Measurements from ENCODE around the gene GPS1. TPM values are rescaled to one million over a fixed set of nuclear protein-coding genes. Genes with fewer than 3 reads are reported as not detected.
A peak's percentile ranks its signal among the peaks of the same experiment; 100 is the strongest.

GPS1 gene
- total and polyA plus RNA-seq, 2 experiments from 2014 or later, result 136 to 242 TPM

DNA sequence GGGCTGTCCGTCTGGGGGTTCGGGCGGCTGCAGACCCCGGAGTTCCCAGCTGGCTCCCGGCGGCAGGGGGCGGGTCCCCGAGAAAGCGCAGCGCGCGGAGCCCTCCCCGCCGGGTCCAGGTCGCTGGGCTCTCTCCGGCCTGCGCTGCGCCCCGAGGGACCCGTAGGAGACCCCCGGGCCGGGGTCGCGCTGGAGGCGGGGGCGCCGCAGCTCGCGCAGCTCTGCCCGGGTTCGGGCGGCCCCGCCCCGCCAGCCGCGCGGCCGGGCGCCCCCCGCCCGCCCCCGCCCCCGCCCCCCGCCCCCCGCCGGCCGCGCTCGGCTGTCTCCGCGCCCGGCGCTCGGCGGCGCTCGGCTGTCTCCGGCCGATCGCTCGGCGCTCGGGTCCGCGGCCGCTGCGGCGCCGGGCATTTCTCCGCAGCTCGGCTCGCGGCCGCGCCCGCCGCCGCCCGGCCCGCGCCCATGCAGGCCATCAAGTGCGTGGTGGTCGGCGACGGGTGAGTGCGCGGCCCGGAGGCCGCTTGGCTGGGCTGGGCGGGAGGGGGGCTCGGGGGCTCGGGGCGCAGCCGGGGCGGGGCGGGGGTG lies 20.3 kb upstream of the GPS1 start, which contains the start of gene RAC3 (continued):
- TF ChIP-seq, protein P1, sequence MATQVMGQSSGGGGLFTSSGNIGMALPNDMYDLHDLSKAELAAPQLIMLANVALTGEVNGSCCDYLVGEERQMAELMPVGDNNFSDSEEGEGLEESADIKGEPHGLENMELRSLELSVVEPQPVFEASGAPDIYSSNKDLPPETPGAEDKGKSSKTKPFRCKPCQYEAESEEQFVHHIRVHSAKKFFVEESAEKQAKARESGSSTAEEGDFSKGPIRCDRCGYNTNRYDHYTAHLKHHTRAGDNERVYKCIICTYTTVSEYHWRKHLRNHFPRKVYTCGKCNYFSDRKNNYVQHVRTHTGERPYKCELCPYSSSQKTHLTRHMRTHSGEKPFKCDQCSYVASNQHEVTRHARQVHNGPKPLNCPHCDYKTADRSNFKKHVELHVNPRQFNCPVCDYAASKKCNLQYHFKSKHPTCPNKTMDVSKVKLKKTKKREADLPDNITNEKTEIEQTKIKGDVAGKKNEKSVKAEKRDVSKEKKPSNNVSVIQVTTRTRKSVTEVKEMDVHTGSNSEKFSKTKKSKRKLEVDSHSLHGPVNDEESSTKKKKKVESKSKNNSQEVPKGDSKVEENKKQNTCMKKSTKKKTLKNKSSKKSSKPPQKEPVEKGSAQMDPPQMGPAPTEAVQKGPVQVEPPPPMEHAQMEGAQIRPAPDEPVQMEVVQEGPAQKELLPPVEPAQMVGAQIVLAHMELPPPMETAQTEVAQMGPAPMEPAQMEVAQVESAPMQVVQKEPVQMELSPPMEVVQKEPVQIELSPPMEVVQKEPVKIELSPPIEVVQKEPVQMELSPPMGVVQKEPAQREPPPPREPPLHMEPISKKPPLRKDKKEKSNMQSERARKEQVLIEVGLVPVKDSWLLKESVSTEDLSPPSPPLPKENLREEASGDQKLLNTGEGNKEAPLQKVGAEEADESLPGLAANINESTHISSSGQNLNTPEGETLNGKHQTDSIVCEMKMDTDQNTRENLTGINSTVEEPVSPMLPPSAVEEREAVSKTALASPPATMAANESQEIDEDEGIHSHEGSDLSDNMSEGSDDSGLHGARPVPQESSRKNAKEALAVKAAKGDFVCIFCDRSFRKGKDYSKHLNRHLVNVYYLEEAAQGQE (IDR thresholded peaks at IDR 0.05; ENCODE audit: unreplicated experiment), result no peak
- TF ChIP-seq CREB1 (CRISPR knock-in tag; IDR thresholded peaks at IDR 0.05; ENCODE audit: low read depth) (no peak), JUNB (IDR thresholded peaks at IDR 0.05; ENCODE audit: unreplicated experiment) (no peak)

DNA sequence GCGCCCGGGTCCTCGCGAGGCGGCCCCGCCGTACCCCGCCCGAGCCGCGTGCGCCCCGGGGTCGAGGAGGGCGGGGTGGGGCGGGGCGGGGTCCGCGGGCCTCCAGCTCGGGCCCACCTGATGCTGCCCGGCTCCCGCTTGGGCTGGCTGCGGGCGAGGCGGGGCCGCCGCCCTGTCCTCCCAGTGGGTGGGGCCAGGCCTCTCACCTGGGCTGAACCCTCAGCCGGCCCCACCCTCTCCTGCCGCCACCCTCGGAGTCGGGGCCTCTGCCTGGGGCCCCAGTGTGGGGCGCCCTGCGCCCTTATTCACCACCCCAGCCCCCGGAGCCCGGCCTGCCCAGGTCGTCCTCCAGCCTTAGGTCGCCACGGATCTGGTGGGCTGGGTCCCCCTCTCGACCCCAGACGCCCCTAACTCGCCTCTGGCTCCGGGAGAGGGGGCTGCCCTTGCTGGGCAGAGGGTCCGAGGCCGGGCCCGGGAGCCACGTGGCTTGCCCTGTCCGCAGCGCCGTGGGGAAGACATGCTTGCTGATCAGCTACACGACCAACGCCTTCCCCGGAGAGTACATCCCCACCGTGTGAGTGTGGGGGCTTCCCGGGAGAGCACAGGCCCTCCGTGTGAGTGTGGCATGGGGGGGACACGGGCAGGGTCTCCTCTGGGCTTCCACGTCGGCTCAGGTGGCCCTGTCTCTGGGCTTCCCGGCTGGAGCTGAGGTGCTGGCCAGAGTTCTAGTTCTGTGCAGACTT lies 19.6 kb upstream of the GPS1 start:
- Histone ChIP-seq H3F3A (replicated peaks; ENCODE audit: low read depth) (peaks cover 18% of the 10 kb centered on the region), H3K4me2 (peak overlapping the region; percentile 92), H3K4me3 (peak overlapping the region; percentile 79), H4K20me1 (replicated peaks; ENCODE audit: insufficient read depth) (no peaks in the 10 kb centered on the region; the same call in 1 of the 2 replicates), H3K36me3 (ENCODE audit: insufficient read depth) (no peaks in the 10 kb centered on the region), H3K27me3 (ENCODE audit: insufficient read depth) (no peaks in the 10 kb centered on the region), H3K4me1 (ENCODE audit: insufficient read depth) (peaks cover 9% of the 10 kb centered on the region; the same call in 1 of the 2 replicates), H3K9me2 (ENCODE audit: insufficient read depth) (no peaks in the 10 kb centered on the region), H3K27ac (ENCODE audit: low read depth) (no peak overlapping the region), H2AFZ (no peak overlapping the region), H3K79me2 (replicated peaks; ENCODE audit: insufficient read depth) (peaks cover 8% of the 10 kb centered on the region; the same call in 1 of the 2 replicates)
- peak; percentile 54 for ATAC-seq
- H3K27me3 Mint-ChIP-seq (ENCODE audit: insufficient read depth, low read depth, poor library complexity), result peaks cover 12% of the 10 kb centered on the region
- no peak for TF ChIP-seq NANOG (IDR thresholded peaks at IDR 0.05; ENCODE audit: borderline replicate concordance)
- TF ChIP-seq POLR2AphosphoS5 (IDR thresholded peaks at IDR 0.05; ENCODE audit: low read depth), result peak; percentile 49; the same call in 1 of the 2 replicates
- peak overlapping the region; percentile 75 for H3K4me3 Mint-ChIP-seq
- no peak overlapping the region for H3K27ac Mint-ChIP-seq
- peaks cover 3% of the 10 kb centered on the region; the same call in 2 of the 3 replicates for H3K36me3 Mint-ChIP-seq (ENCODE audit: low read depth)
- no peaks in the 10 kb centered on the region for H3K9me3 Mint-ChIP-seq
- peak; percentile 86 for DNase-seq (ENCODE audit: low spot score)
- H3K4me1 Mint-ChIP-seq, result peaks cover 19% of the 10 kb centered on the region

DNA sequence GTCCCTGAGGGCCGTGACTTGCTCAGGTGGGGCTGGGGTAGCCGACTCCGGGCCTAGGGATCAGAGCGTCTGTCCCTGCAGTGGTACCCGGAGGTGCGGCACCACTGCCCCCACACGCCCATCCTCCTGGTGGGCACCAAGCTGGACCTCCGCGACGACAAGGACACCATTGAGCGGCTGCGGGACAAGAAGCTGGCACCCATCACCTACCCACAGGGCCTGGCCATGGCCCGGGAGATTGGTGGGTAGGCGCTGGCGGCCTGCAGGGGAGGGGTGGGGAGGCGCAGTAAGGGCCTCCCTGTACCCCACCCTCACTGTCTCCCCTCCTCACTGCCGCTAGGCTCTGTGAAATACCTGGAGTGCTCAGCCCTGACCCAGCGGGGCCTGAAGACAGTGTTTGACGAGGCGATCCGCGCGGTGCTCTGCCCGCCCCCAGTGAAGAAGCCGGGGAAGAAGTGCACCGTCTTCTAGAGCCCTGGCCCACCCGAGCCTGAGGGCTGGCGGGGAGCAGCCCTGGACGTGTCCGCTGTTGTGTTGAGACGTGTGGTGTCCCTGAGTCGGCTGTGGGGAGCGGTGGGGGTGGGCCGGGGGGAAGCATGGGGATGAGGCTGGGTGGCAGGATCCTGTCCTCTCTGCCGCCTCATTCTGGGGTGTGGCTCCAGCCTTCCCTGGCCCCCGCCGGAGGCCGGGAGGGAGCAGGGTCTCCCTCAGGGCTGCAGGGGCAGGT lies 18.2 kb upstream of the GPS1 start:
- ATAC-seq, result no peak
- no peak overlapping the region for H3K4me2 ChIP-seq
- no peak for TF ChIP-seq ZNF331 (CRISPR knock-in tag; IDR thresholded peaks at IDR 0.05; ENCODE audit: low read depth)
- no peak for TF ChIP-seq ZNF114 (CRISPR knock-in tag; IDR thresholded peaks at IDR 0.05)
- no peak for TF ChIP-seq NANOG (IDR thresholded peaks at IDR 0.05; ENCODE audit: borderline replicate concordance)
- no peak for TF ChIP-seq STAT1 (IDR thresholded peaks at IDR 0.05; ENCODE audit: unreplicated experiment)
- TF ChIP-seq, protein P2, sequence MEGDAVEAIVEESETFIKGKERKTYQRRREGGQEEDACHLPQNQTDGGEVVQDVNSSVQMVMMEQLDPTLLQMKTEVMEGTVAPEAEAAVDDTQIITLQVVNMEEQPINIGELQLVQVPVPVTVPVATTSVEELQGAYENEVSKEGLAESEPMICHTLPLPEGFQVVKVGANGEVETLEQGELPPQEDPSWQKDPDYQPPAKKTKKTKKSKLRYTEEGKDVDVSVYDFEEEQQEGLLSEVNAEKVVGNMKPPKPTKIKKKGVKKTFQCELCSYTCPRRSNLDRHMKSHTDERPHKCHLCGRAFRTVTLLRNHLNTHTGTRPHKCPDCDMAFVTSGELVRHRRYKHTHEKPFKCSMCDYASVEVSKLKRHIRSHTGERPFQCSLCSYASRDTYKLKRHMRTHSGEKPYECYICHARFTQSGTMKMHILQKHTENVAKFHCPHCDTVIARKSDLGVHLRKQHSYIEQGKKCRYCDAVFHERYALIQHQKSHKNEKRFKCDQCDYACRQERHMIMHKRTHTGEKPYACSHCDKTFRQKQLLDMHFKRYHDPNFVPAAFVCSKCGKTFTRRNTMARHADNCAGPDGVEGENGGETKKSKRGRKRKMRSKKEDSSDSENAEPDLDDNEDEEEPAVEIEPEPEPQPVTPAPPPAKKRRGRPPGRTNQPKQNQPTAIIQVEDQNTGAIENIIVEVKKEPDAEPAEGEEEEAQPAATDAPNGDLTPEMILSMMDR (conservative IDR thresholded peaks at IDR 0.05; ENCODE audit: low read depth in 2 of 2), result no peak
- TF ChIP-seq, protein P3, sequence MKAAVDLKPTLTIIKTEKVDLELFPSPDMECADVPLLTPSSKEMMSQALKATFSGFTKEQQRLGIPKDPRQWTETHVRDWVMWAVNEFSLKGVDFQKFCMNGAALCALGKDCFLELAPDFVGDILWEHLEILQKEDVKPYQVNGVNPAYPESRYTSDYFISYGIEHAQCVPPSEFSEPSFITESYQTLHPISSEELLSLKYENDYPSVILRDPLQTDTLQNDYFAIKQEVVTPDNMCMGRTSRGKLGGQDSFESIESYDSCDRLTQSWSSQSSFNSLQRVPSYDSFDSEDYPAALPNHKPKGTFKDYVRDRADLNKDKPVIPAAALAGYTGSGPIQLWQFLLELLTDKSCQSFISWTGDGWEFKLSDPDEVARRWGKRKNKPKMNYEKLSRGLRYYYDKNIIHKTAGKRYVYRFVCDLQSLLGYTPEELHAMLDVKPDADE (IDR thresholded peaks at IDR 0.05), result no peak
- TF ChIP-seq POLR2AphosphoS5 (IDR thresholded peaks at IDR 0.05; ENCODE audit: low read depth), result no peak
- no peak for TF ChIP-seq EZH2 (IDR thresholded peaks at IDR 0.05; ENCODE audit: low read depth, unreplicated experiment)

More for the DNA sequence above, 18.2 kb upstream of the GPS1 start:
- peaks cover 23% of the 10 kb centered on the region for H3K4me1 Mint-ChIP-seq
- Histone ChIP-seq H4K20me1 (replicated peaks; ENCODE audit: insufficient read depth) (no peaks in the 10 kb centered on the region; the same call in 1 of the 2 replicates), H3K79me2 (replicated peaks; ENCODE audit: insufficient read depth) (peaks cover 8% of the 10 kb centered on the region; the same call in 1 of the 2 replicates), H3F3A (replicated peaks; ENCODE audit: low read depth) (peaks cover 21% of the 10 kb centered on the region), H3K4me3 (peak overlapping the region; percentile 79), H2AFZ (no peak overlapping the region), H3K27ac (ENCODE audit: low read depth) (no peak overlapping the region), H3K4me1 (ENCODE audit: insufficient read depth) (peaks cover 9% of the 10 kb centered on the region; the same call in 1 of the 2 replicates), H3K36me3 (ENCODE audit: insufficient read depth) (no peaks in the 10 kb centered on the region), H3K27me3 (ENCODE audit: insufficient read depth) (no peaks in the 10 kb centered on the region), H3K9me2 (ENCODE audit: insufficient read depth) (no peaks in the 10 kb centered on the region)
- H3K36me3 Mint-ChIP-seq (ENCODE audit: low read depth), result peaks cover 3% of the 10 kb centered on the region; the same call in 2 of the 3 replicates
- peak overlapping the region; percentile 75 for H3K4me3 Mint-ChIP-seq
- H3K27ac Mint-ChIP-seq, result no peak overlapping the region
- no peak for DNase-seq (ENCODE audit: low spot score)
- H3K9me3 Mint-ChIP-seq, result no peaks in the 10 kb centered on the region
- H3K27me3 Mint-ChIP-seq (ENCODE audit: insufficient read depth, low read depth, poor library complexity), result peaks cover 9% of the 10 kb centered on the region
